ENCODE measurements around the gene ZCRB1.

ZCRB1 gene

GRCh38 chr12:42277396-42278127 is 48.3 kb downstream of the ZCRB1 start:
- DNase-seq = no peak

DNA sequence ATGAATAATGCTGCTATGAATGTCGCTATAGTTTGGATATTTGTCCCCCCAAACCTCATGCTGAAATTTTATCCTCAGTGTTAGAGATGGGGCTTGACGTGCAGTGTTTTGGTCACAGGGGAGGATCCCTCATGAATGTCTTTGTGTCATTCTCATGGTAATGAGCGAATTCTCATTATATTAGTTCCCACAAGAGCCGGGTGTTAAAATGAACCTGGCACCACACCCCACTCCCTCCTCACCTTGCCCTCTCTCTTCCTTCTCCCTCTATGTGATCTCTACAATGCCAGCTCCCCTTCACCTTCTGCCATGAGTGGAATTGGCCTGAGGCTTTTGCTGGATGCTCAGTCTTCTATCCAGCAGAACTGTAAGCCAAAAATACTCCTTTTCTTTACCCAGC is 50.4 kb downstream of the ZCRB1 start:
- no peak for DNase-seq

GRCh38 chr12:42273706-42274105 is 52.2 kb downstream of the ZCRB1 start:
- DNase-seq = no peak

DNA sequence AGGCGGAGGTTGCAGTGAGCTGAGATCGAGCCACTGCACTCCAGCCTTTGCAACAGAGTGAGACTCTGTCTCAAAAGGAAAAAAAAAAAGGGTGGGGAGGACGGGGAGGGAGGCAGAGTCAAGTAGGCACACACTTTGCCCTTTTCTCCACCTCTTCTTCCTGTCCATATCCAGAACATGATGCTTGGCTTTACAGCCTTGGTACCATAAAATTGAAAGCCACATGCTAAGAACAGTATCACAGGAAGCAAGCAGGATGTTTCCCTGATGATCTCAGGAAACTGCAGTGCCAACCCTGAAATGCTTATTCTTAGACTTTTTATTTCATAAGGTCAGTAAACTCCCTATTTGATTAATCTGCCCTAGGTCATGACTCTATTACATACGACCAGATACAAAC is 55.3 kb downstream of the ZCRB1 start:
- no peak for DNase-seq

DNA sequence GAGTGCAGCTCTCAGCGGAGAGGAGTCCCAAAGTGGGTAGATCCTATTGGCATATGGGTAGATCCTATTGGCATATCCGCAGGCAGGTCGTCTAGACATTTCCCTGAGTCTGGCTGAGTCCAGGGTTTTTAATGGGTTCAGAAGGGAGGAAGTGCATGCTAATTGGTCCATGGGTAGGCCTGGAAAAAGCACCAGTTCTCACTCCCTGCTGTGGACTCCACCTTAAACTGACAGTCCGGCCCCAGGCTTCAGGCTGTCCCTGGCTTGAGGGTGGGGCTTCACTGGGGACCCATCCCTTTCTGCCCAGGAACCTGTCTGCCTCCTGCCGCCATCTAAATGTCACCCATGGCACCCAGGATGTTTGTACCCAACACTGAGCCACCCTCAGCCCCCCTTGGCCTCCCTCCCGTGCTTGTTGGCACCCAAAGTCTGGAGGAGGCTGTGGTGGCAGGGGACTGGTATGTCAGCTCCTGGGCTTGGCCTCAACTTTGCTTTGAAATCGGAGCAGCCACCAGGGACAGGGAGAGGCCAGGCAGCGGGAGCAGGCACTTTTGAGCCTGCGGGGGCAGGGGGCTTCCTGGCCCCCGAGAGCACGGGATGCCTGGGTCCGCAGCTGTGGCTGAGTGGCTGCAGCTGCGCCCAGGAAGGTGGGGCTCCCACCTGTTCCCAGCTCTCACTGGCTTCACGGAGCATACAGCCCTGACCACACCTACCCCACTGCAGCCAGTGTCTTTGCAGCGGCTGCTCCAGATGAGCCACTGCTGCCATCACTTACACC is 58.3 kb downstream of the ZCRB1 start:
- DNase-seq = no peak

- no peak for DNase-seq
Measured at GRCh38 chr12:42266579-42267230, 59.2 kb downstream of the ZCRB1 start.

GRCh38 chr12:42262271-42262670 is 63.6 kb downstream of the ZCRB1 start:
- DNase-seq = no peak
